IgD-negative memory B cell (primary cell): ENCODE measurements around the gene SLC6A3. TPM values are rescaled to one million over a fixed set of nuclear protein-coding genes. Genes with fewer than 3 reads are reported as not detected.

Experiments used
- H3K27ac Mint-ChIP-seq, 3 donors: one replicate each; pipeline ENCODE4 v1.8.0; 2020 to 2022; ENCODE audit warnings: mild to moderate bottlenecking in 3 of 3, mixed read lengths in 3 of 3, moderate library complexity in 1 of 3
- H3K27me3 Mint-ChIP-seq: one replicate; pipeline ENCODE4 v1.8.0; 2021; ENCODE audit warnings: mixed read lengths
- H3K36me3 Mint-ChIP-seq: one replicate; pipeline ENCODE4 v1.8.0; 2020; ENCODE audit warnings: mild to moderate bottlenecking, mixed read lengths
- H3K4me1 Mint-ChIP-seq, 3 donors: one replicate each; pipeline ENCODE4 v1.8.0; 2020 to 2022; ENCODE audit warnings: mixed read lengths in 3 of 3, mild to moderate bottlenecking in 1 of 3
- H3K4me3 Mint-ChIP-seq, 4 donors: one replicate each; pipeline ENCODE4 v1.8.0; 2020 to 2022; ENCODE audit warnings: mild to moderate bottlenecking in 4 of 4, mixed read lengths in 4 of 4, moderate library complexity in 3 of 4
- H3K9me3 Mint-ChIP-seq, 3 donors: one replicate each; pipeline ENCODE4 v1.8.0; 2020 to 2021; ENCODE audit warnings: mixed read lengths in 3 of 3, mild to moderate bottlenecking in 1 of 3
- polyA plus RNA-seq: library from polyadenylated mRNA; unstranded; fragments of 300-500 nt; fragmentation: Illumina TruSeq; gene quantifications from one replicate; pipeline ENCODE4 v1.2.3, GENCODE V29; 2021

Gene SLC6A3
- polyA plus RNA-seq, 1 donor from 2014 or later, result not detected

GRCh38 chr5:1357946-1358725 is 87.1 kb downstream of the SLC6A3 start:
- H3K36me3 Mint-ChIP-seq, result peaks cover 3% of the 10 kb centered on the region
- peaks cover 0 to 5% (median 0%) of the 10 kb centered on the region in 3 donors for H3K4me1 Mint-ChIP-seq
- no peak overlapping the region for H3K27ac Mint-ChIP-seq
- H3K27me3 Mint-ChIP-seq, result peaks cover 9% of the 10 kb centered on the region
- H3K4me3 Mint-ChIP-seq, result peak overlapping the region in 1 of 4 donors; percentile 28
- H3K9me3 Mint-ChIP-seq, result no peaks in the 10 kb centered on the region

GRCh38 chr5:1356873-1357787 is 88.1 kb downstream of the SLC6A3 start:
- H3K36me3 Mint-ChIP-seq, result peaks cover 3% of the 10 kb centered on the region
- no peaks in the 10 kb centered on the region for H3K9me3 Mint-ChIP-seq
- peak overlapping the region in 1 of 4 donors; percentile 70 for H3K4me3 Mint-ChIP-seq
- H3K27ac Mint-ChIP-seq, result no peak overlapping the region
- H3K27me3 Mint-ChIP-seq, result peaks cover 5% of the 10 kb centered on the region
- peaks cover 0 to 2% (median 0%) of the 10 kb centered on the region in 3 donors for H3K4me1 Mint-ChIP-seq

GRCh38 chr5:1354576-1354975 is 90.7 kb downstream of the SLC6A3 start:
- H3K9me3 Mint-ChIP-seq, result no peaks in the 10 kb centered on the region
- peaks cover under 1% of the 10 kb centered on the region for H3K27me3 Mint-ChIP-seq
- H3K36me3 Mint-ChIP-seq, result peaks cover 3% of the 10 kb centered on the region
- H3K27ac Mint-ChIP-seq, result no peak overlapping the region
- peaks cover 0 to 2% (median 0%) of the 10 kb centered on the region in 3 donors for H3K4me1 Mint-ChIP-seq
- H3K4me3 Mint-ChIP-seq, result no peak overlapping the region

- H3K9me3 Mint-ChIP-seq, result no peaks in the 10 kb centered on the region
- no peak overlapping the region for H3K27ac Mint-ChIP-seq
- peaks cover 4% of the 10 kb centered on the region for H3K36me3 Mint-ChIP-seq
- no peak overlapping the region for H3K4me3 Mint-ChIP-seq
- H3K4me1 Mint-ChIP-seq, result peaks cover 0 to 2% (median 0%) of the 10 kb centered on the region in 3 donors
- no peaks in the 10 kb centered on the region for H3K27me3 Mint-ChIP-seq
These were observed 92.7 kb downstream of the SLC6A3 start for GRCh38 chr5:1352231-1353219.

GRCh38 chr5:1351156-1351555 is 94.1 kb downstream of the SLC6A3 start:
- H3K27ac Mint-ChIP-seq, result no peak overlapping the region
- peaks cover 4% of the 10 kb centered on the region for H3K36me3 Mint-ChIP-seq
- H3K9me3 Mint-ChIP-seq, result no peaks in the 10 kb centered on the region
- no peak overlapping the region for H3K4me3 Mint-ChIP-seq
- peaks cover 0 to 6% (median 2%) of the 10 kb centered on the region in 3 donors for H3K4me1 Mint-ChIP-seq
- no peaks in the 10 kb centered on the region for H3K27me3 Mint-ChIP-seq

- Mint-ChIP-seq H3K27ac (no peak overlapping the region), H3K4me1 (peaks cover 3 to 12% (median 7%) of the 10 kb centered on the region in 3 donors), H3K4me3 (no peak overlapping the region), H3K36me3 (peaks cover 4% of the 10 kb centered on the region), H3K27me3 (no peaks in the 10 kb centered on the region), H3K9me3 (no peaks in the 10 kb centered on the region)
These were observed 96.0 kb downstream of the SLC6A3 start for GRCh38 chr5:1349246-1349645.

- Mint-ChIP-seq H3K27ac (peak overlapping the region in 1 of 3 donors; percentile 51), H3K4me3 (peak overlapping the region in 1 of 4 donors; percentile 40)
These were observed 96.3 kb downstream of the SLC6A3 start for GRCh38 chr5:1348986-1349245.

GRCh38 chr5:1347571-1347970 is 97.7 kb downstream of the SLC6A3 start:
- peak overlapping the region in 2 of 4 donors; percentile 52 to 94 for H3K4me3 Mint-ChIP-seq
- peak overlapping the region in 2 of 3 donors; percentile 47 to 88 for H3K27ac Mint-ChIP-seq
- H3K9me3 Mint-ChIP-seq, result no peaks in the 10 kb centered on the region

More at GRCh38 chr5:1348986-1349245, 96.3 kb downstream of the SLC6A3 start:
- Mint-ChIP-seq H3K27me3 (no peaks in the 10 kb centered on the region), H3K9me3 (no peaks in the 10 kb centered on the region), H3K4me1 (peaks cover 3 to 15% (median 10%) of the 10 kb centered on the region in 3 donors), H3K36me3 (peaks cover 4% of the 10 kb centered on the region)

GRCh38 chr5:1346627-1347440 is 98.4 kb downstream of the SLC6A3 start:
- peak overlapping the region; percentile 23 to 88 (median 73) for H3K27ac Mint-ChIP-seq

More at GRCh38 chr5:1347571-1347970, 97.7 kb downstream of the SLC6A3 start:
- peaks cover 4% of the 10 kb centered on the region for H3K36me3 Mint-ChIP-seq
- H3K4me1 Mint-ChIP-seq, result peaks cover 3 to 20% (median 19%) of the 10 kb centered on the region in 3 donors
- H3K27me3 Mint-ChIP-seq, result no peaks in the 10 kb centered on the region

GRCh38 chr5:1345876-1346626 is 99.2 kb downstream of the SLC6A3 start:
- H3K4me3 Mint-ChIP-seq, result peak overlapping the region; percentile 78 to 94 (median 89)
- H3K27me3 Mint-ChIP-seq, result no peaks in the 10 kb centered on the region
- H3K36me3 Mint-ChIP-seq, result peaks cover 4% of the 10 kb centered on the region
- no peaks in the 10 kb centered on the region for H3K9me3 Mint-ChIP-seq
- peaks cover 11 to 32% (median 28%) of the 10 kb centered on the region in 3 donors for H3K4me1 Mint-ChIP-seq
- peak overlapping the region; percentile 71 to 88 (median 87) for H3K27ac Mint-ChIP-seq

More at GRCh38 chr5:1346627-1347440, 98.4 kb downstream of the SLC6A3 start:
- Mint-ChIP-seq H3K27me3 (no peaks in the 10 kb centered on the region), H3K9me3 (no peaks in the 10 kb centered on the region), H3K36me3 (peaks cover 4% of the 10 kb centered on the region), H3K4me3 (peak overlapping the region in 3 of 4 donors; percentile 79 to 94 (median 89)), H3K4me1 (peaks cover 6 to 25% (median 25%) of the 10 kb centered on the region in 3 donors)

- Mint-ChIP-seq H3K4me3 (peak within 1 kb of the TSS; percentile 88 to 94 (median 89)), H3K9me3 (no peaks in the 10 kb centered on the region), H3K36me3 (peaks cover 4% of the 10 kb centered on the region), H3K4me1 (peaks cover 11 to 35% (median 27%) of the 10 kb centered on the region in 3 donors), H3K27me3 (no peaks in the 10 kb centered on the region), H3K27ac (peak within 1 kb of the TSS; percentile 74 to 98 (median 88))
These were observed 100.0 kb downstream of the SLC6A3 start, which contains the start of gene CLPTM1L for GRCh38 chr5:1344975-1345838. Gene CLPTM1L (minus strand): TSS chr5:1345099. CDS start chr5:1344841, 258 bp downstream.
